OCI-LY7 (cell line): ENCODE results near the gene HCST. TPM values are rescaled to one million over a fixed set of nuclear protein-coding genes. Genes with fewer than 3 reads are reported as not detected.
"Not testable (repeated sequence)": the region's sequence is repeated elsewhere in the genome, so short reads cannot be mapped to it uniquely, and the experiment has no call there.

Experiments used
- BruUV-seq: library from RNA; stranded (reverse); fragments of 400-500 nt; replicated peaks from 2 replicates; lab custom pipeline; 2021; lab: Mats Ljungman, UMichigan
- CTCF ChIA-PET: fragments of 300-600 bp; sonication (Branson Sonifier 250); formaldehyde crosslinking; loops from one replicate; lab custom pipeline; 2022; ENCODE audit warnings: antibody characterized with exemption; ENCODE audit not compliant: unreplicated experiment; lab: Charles Lee
- POLR2A ChIA-PET: fragments of 300-600 bp; sonication (Branson Sonifier 250); formaldehyde crosslinking; loops from one replicate; lab custom pipeline; 2022; ENCODE audit warnings: antibody characterized with exemption; lab: Charles Lee
- DNase-seq: peaks from one replicate; pipeline ENCODE4 v3.0.0-alpha.2; 2015; ENCODE audit warnings: low spot score
- H2AFZ ChIP-seq: fragments of 200-600 bp; sonication (generic), shearing (Covaris generic); 2 replicates; pipeline ENCODE4 v1.6.1; 2014; ENCODE audit warnings: mild to moderate bottlenecking, antibody characterized with exemption, low read length, moderate library complexity
- H3K27ac ChIP-seq: fragments of 200-600 bp; sonication (generic); 2 replicates; pipeline ENCODE4 v1.5.1; 2014; ENCODE audit warnings: mixed run types, low read depth, mild to moderate bottlenecking, moderate library complexity, low read length, inconsistent platforms; ENCODE audit not compliant: poor library complexity, severe bottlenecking
- H3K36me3 ChIP-seq: fragments of 200-600 bp; sonication (generic); 2 replicates; pipeline ENCODE4 v1.6.1; 2014; ENCODE audit warnings: mild to moderate bottlenecking, antibody characterized with exemption, low read length, moderate library complexity, mixed read lengths; ENCODE audit not compliant: insufficient read depth
- H3K4me1 ChIP-seq: fragments of 200-600 bp; sonication (generic); 2 replicates; pipeline ENCODE4 v1.5.1; 2014; ENCODE audit warnings: mild to moderate bottlenecking, low read length; ENCODE audit not compliant: insufficient read depth, poor library complexity, severe bottlenecking
- H3K4me2 ChIP-seq: fragments of 200-600 bp; sonication (generic); 2 replicates; pipeline ENCODE4 v1.6.1; 2014; ENCODE audit warnings: mild to moderate bottlenecking, low read length
- H3K4me3 ChIP-seq: fragments of 200-600 bp; sonication (generic); 2 replicates; pipeline ENCODE4 v1.5.1; 2014; ENCODE audit warnings: mild to moderate bottlenecking, low read depth, low read length; ENCODE audit not compliant: poor library complexity, severe bottlenecking
- H3K79me2 ChIP-seq: fragments of 200-600 bp; sonication (generic); 2 replicates; pipeline ENCODE4 v1.6.1; 2016; ENCODE audit warnings: low read depth, mild to moderate bottlenecking, low read length, moderate library complexity, mixed read lengths; ENCODE audit not compliant: insufficient read depth
- H3K9me2 ChIP-seq: fragments of 200-600 bp; sonication (generic); 2 replicates; pipeline ENCODE4 v1.6.1; 2016; ENCODE audit warnings: mild to moderate bottlenecking, low read length, mixed read lengths; ENCODE audit not compliant: insufficient read depth
- H3K9me3 ChIP-seq: fragments of 200-600 bp; sonication (generic); 2 replicates; pipeline ENCODE4 v1.6.1; 2014; ENCODE audit warnings: mild to moderate bottlenecking, mixed run types, low read length, mixed read lengths
- H4K20me1 ChIP-seq: fragments of 200-600 bp; sonication (generic); 2 replicates; pipeline ENCODE4 v1.6.1; 2014; ENCODE audit warnings: mild to moderate bottlenecking, antibody characterized with exemption, low read length, moderate library complexity, mixed read lengths; ENCODE audit not compliant: insufficient read depth
- CTCF ChIP-seq: fragments of 200-600 bp; sonication (generic); conservative IDR thresholded peaks from 2 replicates; pipeline ENCODE4 v1.5.1; 2014; ENCODE audit warnings: mild to moderate bottlenecking, antibody characterized with exemption, low read length, moderate library complexity, mixed read lengths
- EZH2phosphoT487 ChIP-seq: fragments of 200-600 bp; sonication (generic); IDR thresholded peaks from 2 replicates; pipeline ENCODE4 v1.6.1; 2018; ENCODE audit warnings: low read depth, borderline replicate concordance, mild to moderate bottlenecking, mixed run types, antibody characterized with exemption, low read length, moderate library complexity, mixed read lengths
- intact Hi-C: fragments of 100-400 bp; cut with micrococcal nuclease; formaldehyde crosslinking; loops from one replicate; pipeline ENCODE4 v1.10.0; 2022; ENCODE audit not compliant: unreplicated experiment
- total RNA-seq, 2 experiments: library from RNA; depleted of rRNA in 1 of 2; stranded (reverse); fragments of >200 nt in 1 of 2; shearing (Covaris generic) in 1 of 2; gene quantifications; 2 replicates each; pipeline ENCODE4 v1.2.3, GENCODE V29; 2014 to 2022

Gene HCST
- total RNA-seq, 2 experiments from 2014 or later: 8.1 to 36.0 TPM

GRCh38 chr19:35869327-35870123 is 32.8 kb upstream of the HCST start:
- H3K9me3 ChIP-seq: no peaks in the 10 kb centered on the region
- peak; percentile 87 for DNase-seq
- no peak for TF ChIP-seq CTCF
- no peak for TF ChIP-seq EZH2phosphoT487
- BruUV-seq: no TSS peak
- ChIA-PET CTCF (no interaction called here), POLR2A (interaction anchor here (0.5 to 1.3 kb wide), 2 partner anchors 13 to 70 kb away, joined by 3 read pairs; partner anchors contain the start of gene KIRREL2)
- no peak overlapping the region for H3K27ac ChIP-seq
- H3K9me2 ChIP-seq: no peaks in the 10 kb centered on the region
- peak overlapping the region; percentile 83 for H3K4me2 ChIP-seq
- peaks cover 17% of the 10 kb centered on the region for H3K4me1 ChIP-seq
- no peaks in the 10 kb centered on the region for H3K79me2 ChIP-seq
- H2AFZ ChIP-seq: peak overlapping the region; percentile 65
- H3K4me3 ChIP-seq: peak overlapping the region; percentile 65
- H4K20me1 ChIP-seq: no peaks in the 10 kb centered on the region
- intact Hi-C loops: no loop called here
- H3K36me3 ChIP-seq: no peaks in the 10 kb centered on the region

- POLR2A ChIA-PET: interaction anchor here (0.5 to 1.3 kb wide), 2 partner anchors 14 to 71 kb away, joined by 3 read pairs; partner anchors contain the start of gene KIRREL2
- CTCF ChIA-PET, H3K9me2 ChIP-seq, H3K27ac ChIP-seq, BruUV-seq, H3K9me3 ChIP-seq, intact Hi-C loops, H3K36me3 ChIP-seq, H4K20me1 ChIP-seq, H3K79me2 ChIP-seq: not testable (repeated sequence)
- Histone ChIP-seq H2AFZ (peak overlapping the region; percentile 65), H3K4me3 (peak overlapping the region; percentile 65), H3K4me1 (peaks cover 17% of the 10 kb centered on the region), H3K4me2 (peak overlapping the region; percentile 83)
- peak; percentile 79 for DNase-seq
Measured at GRCh38 chr19:35870124-35870736, 32.1 kb upstream of the HCST start.

GRCh38 chr19:35870798-35871197 is 31.5 kb upstream of the HCST start:
- Histone ChIP-seq H3K9me3 (no peaks in the 10 kb centered on the region), H3K79me2 (no peaks in the 10 kb centered on the region), H3K9me2 (no peaks in the 10 kb centered on the region), H4K20me1 (no peaks in the 10 kb centered on the region), H3K4me3 (no peak overlapping the region), H3K27ac (no peak overlapping the region), H3K4me1 (peaks cover 17% of the 10 kb centered on the region), H3K4me2 (no peak overlapping the region), H3K36me3 (no peaks in the 10 kb centered on the region), H2AFZ (no peak overlapping the region)
- BruUV-seq: no TSS peak
- TF ChIP-seq EZH2phosphoT487 (no peak), CTCF (no peak)
- CTCF ChIA-PET: no interaction called here
- intact Hi-C loops: no loop called here
- no peak for DNase-seq
- POLR2A ChIA-PET: no interaction called here
